ENCODE data around the gene APOO.

DNA sequence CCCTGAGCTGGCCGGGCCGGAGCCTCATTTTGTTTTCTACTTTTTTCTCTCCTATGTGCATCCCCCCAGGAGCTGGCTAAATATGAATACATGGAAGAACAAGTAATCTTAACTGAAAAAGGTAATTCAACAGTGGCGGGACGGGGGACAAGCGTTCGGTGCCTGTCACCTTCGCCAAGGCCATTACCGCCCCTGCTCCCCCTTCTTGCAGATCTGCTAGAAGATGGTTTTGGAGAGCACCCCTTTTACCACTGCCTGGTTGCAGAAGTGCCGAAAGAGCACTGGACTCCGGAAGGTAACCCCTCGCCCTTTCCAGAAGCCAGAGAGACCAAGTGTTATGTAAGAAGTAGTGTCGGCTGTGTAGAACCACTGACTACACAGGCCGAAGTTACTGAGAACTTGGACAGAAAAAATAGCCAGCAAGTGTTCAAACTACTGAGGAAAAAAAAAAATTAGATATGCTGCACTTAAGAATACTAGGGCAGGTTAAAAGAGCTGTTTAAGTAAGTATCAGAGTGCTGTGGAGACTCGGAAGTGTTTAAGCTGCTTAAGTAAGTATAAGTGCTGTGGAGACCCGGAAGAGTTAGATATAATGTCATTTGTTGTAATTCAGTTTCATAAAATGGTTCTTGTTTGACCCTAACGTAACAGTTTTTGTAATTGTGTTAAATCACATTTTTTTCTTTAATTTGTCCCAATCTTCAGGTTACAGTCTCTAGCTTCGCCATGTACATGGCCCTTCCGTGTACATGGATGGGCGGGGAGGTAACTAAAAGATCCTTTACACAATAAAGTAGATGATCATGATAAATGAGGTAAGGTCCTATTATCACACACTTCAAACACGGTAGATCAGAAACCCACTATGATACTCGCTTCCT, 123.9 kb downstream of the APOO start:
- TF ChIP-seq, protein P1, sequence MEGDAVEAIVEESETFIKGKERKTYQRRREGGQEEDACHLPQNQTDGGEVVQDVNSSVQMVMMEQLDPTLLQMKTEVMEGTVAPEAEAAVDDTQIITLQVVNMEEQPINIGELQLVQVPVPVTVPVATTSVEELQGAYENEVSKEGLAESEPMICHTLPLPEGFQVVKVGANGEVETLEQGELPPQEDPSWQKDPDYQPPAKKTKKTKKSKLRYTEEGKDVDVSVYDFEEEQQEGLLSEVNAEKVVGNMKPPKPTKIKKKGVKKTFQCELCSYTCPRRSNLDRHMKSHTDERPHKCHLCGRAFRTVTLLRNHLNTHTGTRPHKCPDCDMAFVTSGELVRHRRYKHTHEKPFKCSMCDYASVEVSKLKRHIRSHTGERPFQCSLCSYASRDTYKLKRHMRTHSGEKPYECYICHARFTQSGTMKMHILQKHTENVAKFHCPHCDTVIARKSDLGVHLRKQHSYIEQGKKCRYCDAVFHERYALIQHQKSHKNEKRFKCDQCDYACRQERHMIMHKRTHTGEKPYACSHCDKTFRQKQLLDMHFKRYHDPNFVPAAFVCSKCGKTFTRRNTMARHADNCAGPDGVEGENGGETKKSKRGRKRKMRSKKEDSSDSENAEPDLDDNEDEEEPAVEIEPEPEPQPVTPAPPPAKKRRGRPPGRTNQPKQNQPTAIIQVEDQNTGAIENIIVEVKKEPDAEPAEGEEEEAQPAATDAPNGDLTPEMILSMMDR (conservative IDR thresholded peaks at IDR 0.05), result no peak
- TF ChIP-seq ZFX (IDR thresholded peaks at IDR 0.05), result no peak
